Mesendoderm (in vitro differentiated cells): ENCODE results near the gene NSD1.

ENCODE experiments used
- DNase-seq: peaks from one replicate; pipeline ENCODE4 v3.0.0; 2013
- H2AK5ac ChIP-seq: 2 replicates; pipeline ENCODE4 v1.6.1; 2013; ENCODE audit warnings: low read length, inconsistent platforms
- H2BK120ac ChIP-seq: 2 replicates; pipeline ENCODE4 v1.6.1; 2013; ENCODE audit warnings: low read depth, mild to moderate bottlenecking, low read length, moderate library complexity, mixed read lengths
- H2BK15ac ChIP-seq: replicated peaks from 2 replicates; pipeline ENCODE4 v1.6.1; 2013; ENCODE audit warnings: low read depth, mild to moderate bottlenecking, moderate library complexity
- H2BK5ac ChIP-seq: 2 replicates; pipeline ENCODE4 v1.6.1; 2013; ENCODE audit warnings: low read length, inconsistent platforms
- H3K18ac ChIP-seq: 2 replicates; pipeline ENCODE4 v1.6.1; 2013; ENCODE audit warnings: mild to moderate bottlenecking, low read length, mixed read lengths
- H3K23ac ChIP-seq: one replicate; pipeline ENCODE4 v1.6.1; 2013; ENCODE audit warnings: low read length
- H3K27ac ChIP-seq: 2 replicates; pipeline ENCODE4 v1.5.1; 2013; ENCODE audit warnings: low read depth, mild to moderate bottlenecking, inconsistent platforms, low read length, moderate library complexity
- H3K27me3 ChIP-seq: 2 replicates; pipeline ENCODE4 v1.6.1; 2013; ENCODE audit warnings: low read length, control low read depth, mild to moderate bottlenecking, inconsistent platforms; ENCODE audit not compliant: insufficient read depth, poor library complexity
- H3K36me3 ChIP-seq: 2 replicates; pipeline ENCODE4 v1.6.1; 2013; ENCODE audit warnings: low read length, inconsistent platforms; ENCODE audit not compliant: control insufficient read depth, insufficient read depth
- H3K4ac ChIP-seq: one replicate; pipeline ENCODE4 v1.6.1; 2013; ENCODE audit warnings: low read depth, mild to moderate bottlenecking, low read length, moderate library complexity
- H3K4me1 ChIP-seq: 2 replicates; pipeline ENCODE4 v1.6.1; 2013; ENCODE audit warnings: low read depth, low read length, inconsistent platforms; ENCODE audit not compliant: control insufficient read depth
- H3K4me2 ChIP-seq: 2 replicates; pipeline ENCODE4 v1.6.1; 2013; ENCODE audit warnings: low read length
- H3K4me3 ChIP-seq: 2 replicates; pipeline ENCODE4 v1.5.1; 2013; ENCODE audit warnings: mild to moderate bottlenecking, low read length
- H3K56ac ChIP-seq: one replicate; pipeline ENCODE4 v1.6.1; 2013; ENCODE audit warnings: low read length
- H3K79me1 ChIP-seq: 2 replicates; pipeline ENCODE4 v1.6.1; 2013; ENCODE audit warnings: low read length, inconsistent platforms
- H3K79me2 ChIP-seq: 2 replicates; pipeline ENCODE4 v1.6.1; 2013; ENCODE audit warnings: mild to moderate bottlenecking, low read length; ENCODE audit not compliant: control insufficient read depth, insufficient read depth
- H3K9ac ChIP-seq: 2 replicates; pipeline ENCODE4 v1.6.1; 2013; ENCODE audit warnings: low read length, inconsistent platforms
- H4K5ac ChIP-seq: one replicate; pipeline ENCODE4 v1.6.1; 2013; ENCODE audit warnings: low read length
- H4K8ac ChIP-seq: one replicate; pipeline ENCODE4 v1.6.1; 2013; ENCODE audit warnings: low read depth, mild to moderate bottlenecking, control low read depth, low read length, moderate library complexity
- WGBS: extraction: QIAGEN DNeasy Blood & Tissue Kit; methylation state at CpG from one replicate; pipeline ENCODE4 v1.1.7; 2013; ENCODE audit warnings: low lambda C conversion rate, missing lambda C conversion rate; ENCODE audit not compliant: insufficient coverage; ENCODE audit errors: extremely low coverage; 5-methylcytosine and 5-hydroxymethylcytosine counted together

The NSD1 gene

DNA sequence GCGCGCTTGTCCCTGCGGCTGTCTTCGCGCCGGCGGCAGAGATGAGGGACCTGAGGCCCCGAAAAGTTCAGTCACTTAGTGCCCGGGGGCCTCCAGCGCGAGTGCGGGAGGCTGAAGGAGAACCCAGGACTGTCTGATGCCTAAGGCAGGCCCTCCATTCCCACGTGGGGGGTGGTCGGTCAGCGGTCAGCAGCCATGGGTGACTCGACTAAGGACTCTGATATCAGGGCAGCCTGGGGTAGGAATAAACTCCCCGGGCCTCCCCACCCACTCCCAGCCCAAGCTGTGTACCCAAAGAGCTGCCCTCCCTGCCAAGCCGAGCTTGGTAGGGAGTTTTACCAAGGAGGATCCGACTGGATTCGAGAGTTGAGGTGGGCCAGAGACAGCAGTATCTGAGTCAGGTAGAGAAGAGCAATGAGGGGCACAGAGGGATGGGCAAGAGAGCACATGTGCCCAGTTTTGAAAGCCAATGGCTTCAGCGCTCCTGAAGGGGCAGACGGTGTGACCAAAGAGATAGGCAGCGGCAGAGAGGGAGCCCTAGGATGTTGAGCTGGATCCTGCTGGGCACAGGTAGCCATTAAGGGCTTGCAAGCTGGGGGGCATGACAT, 46.1 kb upstream of the NSD1 start:
- Histone ChIP-seq H3K4me2 (peak overlapping the region; percentile 74), H3K9ac (peak overlapping the region; percentile 87), H3K4me3 (peak overlapping the region; percentile 68), H4K8ac (no peak overlapping the region), H2AK5ac (no peak overlapping the region), H3K79me2 (no peaks in the 10 kb centered on the region), H2BK15ac (no peak overlapping the region), H3K4ac (peak overlapping the region; percentile 20), H3K27me3 (no peaks in the 10 kb centered on the region), H3K36me3 (no peaks in the 10 kb centered on the region), H4K5ac (no peak overlapping the region), H2BK5ac (peak overlapping the region; percentile 30), H3K23ac (peak overlapping the region; percentile 48), H3K79me1 (peaks cover 6% of the 10 kb centered on the region), H3K18ac (peak overlapping the region; percentile 33), H2BK120ac (no peak overlapping the region), H3K56ac (peak overlapping the region; percentile 96), H3K4me1 (peaks cover 6% of the 10 kb centered on the region), H3K27ac (no peak overlapping the region)
- no CpG with 5 or more reads among the region's 23 CpGs for WGBS
- DNase-seq: no peak

DNA sequence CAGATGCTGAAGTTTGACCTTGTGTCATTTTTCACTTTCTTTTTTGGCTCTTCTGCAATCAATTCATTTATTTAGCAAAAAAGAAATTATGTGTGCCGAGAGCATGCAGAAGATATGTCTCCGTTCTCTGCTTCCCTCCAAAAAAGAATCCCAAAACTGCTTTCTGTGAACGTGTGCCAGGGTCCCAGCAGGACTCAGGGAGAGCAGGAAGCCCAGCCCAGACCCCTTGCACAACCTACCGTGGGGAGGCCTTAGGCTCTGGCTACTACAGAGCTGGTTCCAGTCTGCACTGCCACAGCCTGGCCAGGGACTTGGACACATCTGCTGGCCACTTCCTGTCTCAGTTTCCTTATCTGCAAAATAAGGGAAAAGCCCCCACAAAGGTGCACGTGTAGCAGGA, 44.4 kb upstream of the NSD1 start:
- Histone ChIP-seq H2BK120ac (no peak overlapping the region), H4K8ac (no peak overlapping the region), H3K23ac (no peak overlapping the region), H3K4me1 (peaks cover 6% of the 10 kb centered on the region), H3K79me1 (peaks cover 6% of the 10 kb centered on the region), H3K27ac (no peak overlapping the region), H3K4ac (no peak overlapping the region), H2AK5ac (no peak overlapping the region), H4K5ac (no peak overlapping the region), H3K9ac (no peak overlapping the region), H3K27me3 (no peaks in the 10 kb centered on the region), H2BK5ac (no peak overlapping the region), H3K18ac (no peak overlapping the region), H3K79me2 (no peaks in the 10 kb centered on the region), H3K4me2 (no peak overlapping the region), H3K56ac (no peak overlapping the region), H3K4me3 (no peak overlapping the region), H2BK15ac (no peak overlapping the region), H3K36me3 (no peaks in the 10 kb centered on the region)
- WGBS: no CpG with 5 or more reads among the region's 5 CpGs
- DNase-seq: no peak

DNA sequence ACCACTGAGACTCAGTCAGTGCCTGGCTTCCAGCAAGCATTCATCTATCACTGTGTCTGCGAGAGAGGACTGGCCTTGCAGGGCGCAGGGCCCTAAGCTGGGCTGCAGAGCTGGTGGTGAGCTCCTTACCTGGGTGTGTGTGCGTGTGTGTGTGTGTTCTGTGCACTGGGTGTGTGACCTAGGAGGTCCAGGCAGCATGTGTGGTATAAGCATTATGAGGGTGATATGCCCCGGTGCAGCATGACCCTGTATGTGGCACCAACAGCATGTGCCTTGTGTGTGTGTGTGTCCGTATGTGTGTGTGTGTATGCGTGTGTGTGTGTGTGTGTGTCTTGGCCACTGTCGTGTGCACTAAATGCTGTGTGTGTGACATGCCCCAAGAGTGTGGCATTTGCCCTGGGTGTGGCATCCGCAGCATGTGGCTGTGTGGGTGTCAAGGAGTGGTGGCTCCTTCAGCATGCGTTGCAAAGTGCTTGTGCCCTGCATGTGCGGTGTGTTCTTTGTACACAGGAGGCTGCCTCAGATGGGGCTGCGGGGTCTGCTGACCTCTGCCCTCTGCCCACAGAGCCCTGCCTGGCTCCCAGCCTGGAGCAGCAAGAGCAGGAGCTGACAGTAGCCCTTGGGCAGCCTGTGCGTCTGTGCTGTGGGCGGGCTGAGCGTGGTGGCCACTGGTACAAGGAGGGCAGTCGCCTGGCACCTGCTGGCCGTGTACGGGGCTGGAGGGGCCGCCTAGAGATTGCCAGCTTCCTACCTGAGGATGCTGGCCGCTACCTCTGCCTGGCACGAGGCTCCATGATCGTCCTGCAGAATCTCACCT, 43.5 kb upstream of the NSD1 start:
- H3K79me1 ChIP-seq: peaks cover 6% of the 10 kb centered on the region
- no peak overlapping the region for H4K8ac ChIP-seq
- no peak overlapping the region for H2BK15ac ChIP-seq
- H4K5ac ChIP-seq: no peak overlapping the region
- no peaks in the 10 kb centered on the region for H3K27me3 ChIP-seq
- no peak overlapping the region for H2BK5ac ChIP-seq
- no peaks in the 10 kb centered on the region for H3K79me2 ChIP-seq
- no peak for DNase-seq
- H3K9ac ChIP-seq: no peak overlapping the region
- no peak overlapping the region for H3K23ac ChIP-seq
- no peak overlapping the region for H3K4me2 ChIP-seq
- WGBS: no CpG with 5 or more reads among the region's 21 CpGs
- H2BK120ac ChIP-seq: no peak overlapping the region
- no peak overlapping the region for H3K18ac ChIP-seq
- no peak overlapping the region for H2AK5ac ChIP-seq
- H3K56ac ChIP-seq: no peak overlapping the region
- H3K27ac ChIP-seq: no peak overlapping the region
- H3K4ac ChIP-seq: no peak overlapping the region
- no peaks in the 10 kb centered on the region for H3K36me3 ChIP-seq
- H3K4me1 ChIP-seq: peaks cover 6% of the 10 kb centered on the region
- no peak overlapping the region for H3K4me3 ChIP-seq

DNA sequence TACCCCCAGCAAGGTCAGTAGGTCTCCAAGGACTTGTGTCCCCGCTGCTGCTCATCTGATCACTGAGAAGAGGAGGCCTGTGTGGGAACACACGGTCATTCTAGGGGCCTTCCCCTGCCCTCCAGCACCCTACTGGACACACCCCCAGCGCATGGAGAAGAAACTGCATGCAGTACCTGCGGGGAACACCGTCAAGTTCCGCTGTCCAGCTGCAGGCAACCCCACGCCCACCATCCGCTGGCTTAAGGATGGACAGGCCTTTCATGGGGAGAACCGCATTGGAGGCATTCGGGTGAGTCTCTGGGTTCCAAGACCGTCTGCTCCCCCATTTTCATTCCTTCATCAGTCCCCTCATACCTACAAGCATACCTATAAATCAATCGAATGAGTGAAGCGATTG, 42.8 kb upstream of the NSD1 start:
- Histone ChIP-seq H2AK5ac (no peak overlapping the region), H2BK120ac (no peak overlapping the region), H3K27ac (no peak overlapping the region), H3K4me1 (peaks cover 6% of the 10 kb centered on the region), H2BK5ac (no peak overlapping the region), H3K9ac (no peak overlapping the region), H3K18ac (no peak overlapping the region), H3K56ac (no peak overlapping the region), H3K4me2 (no peak overlapping the region), H2BK15ac (no peak overlapping the region), H4K8ac (no peak overlapping the region), H3K79me1 (peaks cover 6% of the 10 kb centered on the region), H4K5ac (no peak overlapping the region), H3K79me2 (no peaks in the 10 kb centered on the region), H3K4me3 (no peak overlapping the region), H3K4ac (no peak overlapping the region), H3K27me3 (no peaks in the 10 kb centered on the region), H3K23ac (no peak overlapping the region), H3K36me3 (no peaks in the 10 kb centered on the region)
- no CpG with 5 or more reads among the region's 13 CpGs for WGBS
- no peak for DNase-seq

DNA sequence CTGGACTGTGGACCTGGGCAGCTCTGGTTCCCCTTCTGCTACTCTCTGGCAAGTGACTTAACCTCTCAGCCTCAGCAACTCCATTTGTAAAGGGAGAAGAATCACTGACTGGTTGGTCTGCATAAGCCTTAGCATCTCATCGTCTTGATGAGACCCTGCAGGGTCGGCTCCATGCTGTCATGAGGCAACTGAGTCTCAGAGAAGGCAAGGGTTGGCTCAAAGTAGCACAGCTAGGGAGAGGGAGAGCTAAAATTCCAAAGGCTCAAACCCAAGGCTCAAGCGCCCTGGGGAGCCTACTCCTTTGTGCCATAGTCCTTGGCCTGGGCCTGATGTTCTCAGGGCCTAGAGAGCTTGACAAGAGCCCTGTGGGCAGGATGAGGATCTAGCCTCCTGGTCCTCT, 42.3 kb upstream of the NSD1 start:
- no CpG with 5 or more reads among the region's 3 CpGs for WGBS
- no peak overlapping the region for H2BK120ac ChIP-seq
- H3K4me3 ChIP-seq: no peak overlapping the region
- no peak overlapping the region for H3K56ac ChIP-seq
- no peaks in the 10 kb centered on the region for H3K27me3 ChIP-seq
- H4K8ac ChIP-seq: no peak overlapping the region
- H2BK5ac ChIP-seq: no peak overlapping the region
- H3K23ac ChIP-seq: no peak overlapping the region
- H3K4ac ChIP-seq: no peak overlapping the region
- no peaks in the 10 kb centered on the region for H3K79me2 ChIP-seq
- DNase-seq: no peak
- no peak overlapping the region for H3K27ac ChIP-seq
- H2BK15ac ChIP-seq: no peak overlapping the region
- H3K4me1 ChIP-seq: peaks cover 4% of the 10 kb centered on the region
- no peak overlapping the region for H2AK5ac ChIP-seq
- H3K9ac ChIP-seq: no peak overlapping the region
- H3K4me2 ChIP-seq: no peak overlapping the region
- no peak overlapping the region for H3K18ac ChIP-seq
- no peak overlapping the region for H4K5ac ChIP-seq
- H3K79me1 ChIP-seq: peaks cover 6% of the 10 kb centered on the region
- H3K36me3 ChIP-seq: no peaks in the 10 kb centered on the region
